Transverse colon (tissue), 4 donors: ENCODE measurements around the gene USP50. TPM values are rescaled to one million over a fixed set of nuclear protein-coding genes. Genes with fewer than 3 reads are reported as not detected.

Experiments used
- DNase-seq: peaks from one replicate; pipeline ENCODE4 v3.0.0-alpha.2; 2019
- H3K27ac ChIP-seq, 4 donors: fragments of 200-600 bp; sonication (generic); 2 replicates each; pipeline ENCODE4 v1.5.1; 2016 to 2018; ENCODE audit warnings: inconsistent platforms in 4 of 4
- H3K27me3 ChIP-seq: fragments of 200-600 bp; sonication (generic); 2 replicates; pipeline ENCODE4 v1.5.1; 2017; ENCODE audit warnings: inconsistent platforms
- H3K36me3 ChIP-seq, 4 donors: fragments of 200-600 bp; sonication (generic); 2 replicates each; pipeline ENCODE4 v1.5.1; 2017 to 2019; ENCODE audit warnings: inconsistent platforms in 4 of 4
- H3K4me1 ChIP-seq, 4 donors: fragments of 200-600 bp; sonication (generic); 2 replicates each; pipeline ENCODE4 v1.5.1; 2017 to 2020; ENCODE audit warnings: inconsistent platforms in 4 of 4
- H3K4me3 ChIP-seq, 4 donors: fragments of 200-600 bp; sonication (generic); 1 replicate in 1 of 4; 2 replicates in 3 of 4; pipeline versions ENCODE4 v1.5.1 to v1.6.1; 2017 to 2019; ENCODE audit warnings: inconsistent platforms in 4 of 4
- H3K9me3 ChIP-seq, 2 donors: fragments of 200-600 bp; sonication (generic); 2 replicates each; pipeline ENCODE4 v1.5.1; 2017 to 2019; ENCODE audit warnings: inconsistent platforms in 2 of 2
- EP300 ChIP-seq: sonication (generic); formaldehyde crosslinking; IDR thresholded peaks from one replicate; pipeline ENCODE4 v1.6.1; 2017; ENCODE audit warnings: antibody characterized with exemption, low read depth
- POLR2A ChIP-seq: fragments of 450-650 bp; IDR thresholded peaks from one replicate; pipeline ENCODE4 v1.6.1; 2016; ENCODE audit warnings: antibody characterized with exemption, mild to moderate bottlenecking, moderate library complexity
- POLR2AphosphoS5 ChIP-seq, 3 donors: sonication (generic); formaldehyde crosslinking; IDR thresholded peaks; one replicate each; pipeline ENCODE4 v1.6.1; 2016; ENCODE audit warnings: antibody characterized with exemption in 3 of 3
- WGBS, 2 donors: methylation state at CpG; one replicate each; pipeline ENCODE4 v1.1.5; 2018; ENCODE audit warnings: low coverage in 1 of 2; 5-methylcytosine and 5-hydroxymethylcytosine counted together
- in situ Hi-C, 4 donors: fragments of 200-750 bp; cut with MboI; loops; one replicate each; pipeline versions ENCODE4 v1.15.0 to v1.15.1; 2017; ENCODE audit warnings: low sequenced_read_pairs in 3 of 4, low pct_ligation_motif_present in 1 of 4, low pct_unique_long_range_greater_than_20kb in 1 of 4
- intact Hi-C: fragments of 100-400 bp; cut with DNase I; formaldehyde crosslinking; loops from one replicate; pipeline ENCODE4 v1.15.1; 2023; ENCODE audit warnings: low total_unique reads
- total RNA-seq, 4 donors: library from RNA; depleted of rRNA; stranded (reverse); fragments of >200 nt; gene quantifications; one replicate each; pipeline ENCODE4 v1.1.0, GENCODE V29; 2016
- TF ChIP-seq, protein P1 (sequence below), 5 experiments: fragments of 200-600 bp in 3 of 5; fragments of 450-650 bp in 2 of 5; sonication (generic) in 3 of 5; IDR thresholded peaks; 1 replicate in 2 of 5; 2 replicates in 3 of 5; pipeline ENCODE4 v1.5.1; 2016 to 2017; ENCODE audit warnings: antibody characterized with exemption in 5 of 5, inconsistent platforms in 3 of 5, mild to moderate bottlenecking in 2 of 5, moderate library complexity in 1 of 5

The USP50 gene
- total RNA-seq, 4 donors from 2014 or later = not detected

DNA sequence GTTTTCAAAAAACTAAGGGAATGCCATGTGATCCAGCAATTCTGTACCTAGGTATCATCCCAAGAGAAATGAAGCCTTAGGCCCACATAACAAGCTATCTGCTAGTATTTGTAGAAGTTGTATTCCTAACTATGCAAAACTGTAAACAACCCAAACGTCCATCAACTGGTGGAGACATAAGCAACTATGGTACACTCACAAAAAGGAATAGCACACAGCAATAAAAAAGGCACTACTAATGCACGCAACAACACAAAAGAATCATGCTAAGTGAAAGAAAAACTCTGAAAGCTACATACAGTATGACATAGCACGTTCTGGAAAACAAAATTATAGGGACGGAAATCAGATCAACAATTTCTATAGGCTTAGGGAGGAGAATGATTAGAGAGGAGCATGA, 15.3 kb downstream of the USP50 start:
- no peak overlapping the region for H3K27ac ChIP-seq
- whole genome bisulfite sequencing, 2 donors = 86 to 95% methylated on average over 4 of the region's 4 CpGs
- intact Hi-C loops = no loop called here

DNA sequence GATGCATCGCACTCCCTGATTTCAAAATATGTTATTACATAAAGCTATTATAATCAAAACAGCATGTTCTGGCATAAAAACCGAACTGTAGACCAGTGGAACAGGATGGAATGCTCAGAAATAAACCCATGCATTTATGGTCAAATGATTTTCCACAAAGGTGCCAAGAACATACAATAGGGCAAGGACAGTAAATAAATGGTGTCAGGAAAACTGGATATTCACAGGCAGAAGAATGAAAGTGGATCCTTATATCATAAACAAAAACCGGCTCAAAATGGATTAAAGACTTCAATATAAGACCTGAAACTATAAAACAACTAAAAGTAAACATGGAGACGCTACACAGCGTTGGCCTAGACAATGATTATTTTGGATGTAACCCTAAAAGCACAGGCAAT, 22.6 kb downstream of the USP50 start:
- in situ Hi-C loops (no loop called here), intact Hi-C loops (no loop called here)
- no peak for DNase-seq
- 25 to 41% methylated on average over 5 of the region's 5 CpGs for WGBS, 2 donors
- H3K27me3 ChIP-seq = no peaks in the 10 kb centered on the region
- no peak overlapping the region for H3K27ac ChIP-seq
- no peaks in the 10 kb centered on the region for H3K36me3 ChIP-seq
- no peak overlapping the region for H3K4me3 ChIP-seq
- TF ChIP-seq, protein P1, sequence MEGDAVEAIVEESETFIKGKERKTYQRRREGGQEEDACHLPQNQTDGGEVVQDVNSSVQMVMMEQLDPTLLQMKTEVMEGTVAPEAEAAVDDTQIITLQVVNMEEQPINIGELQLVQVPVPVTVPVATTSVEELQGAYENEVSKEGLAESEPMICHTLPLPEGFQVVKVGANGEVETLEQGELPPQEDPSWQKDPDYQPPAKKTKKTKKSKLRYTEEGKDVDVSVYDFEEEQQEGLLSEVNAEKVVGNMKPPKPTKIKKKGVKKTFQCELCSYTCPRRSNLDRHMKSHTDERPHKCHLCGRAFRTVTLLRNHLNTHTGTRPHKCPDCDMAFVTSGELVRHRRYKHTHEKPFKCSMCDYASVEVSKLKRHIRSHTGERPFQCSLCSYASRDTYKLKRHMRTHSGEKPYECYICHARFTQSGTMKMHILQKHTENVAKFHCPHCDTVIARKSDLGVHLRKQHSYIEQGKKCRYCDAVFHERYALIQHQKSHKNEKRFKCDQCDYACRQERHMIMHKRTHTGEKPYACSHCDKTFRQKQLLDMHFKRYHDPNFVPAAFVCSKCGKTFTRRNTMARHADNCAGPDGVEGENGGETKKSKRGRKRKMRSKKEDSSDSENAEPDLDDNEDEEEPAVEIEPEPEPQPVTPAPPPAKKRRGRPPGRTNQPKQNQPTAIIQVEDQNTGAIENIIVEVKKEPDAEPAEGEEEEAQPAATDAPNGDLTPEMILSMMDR (IDR thresholded peaks at IDR 0.05) = no peak
- TF ChIP-seq POLR2AphosphoS5 (IDR thresholded peaks at IDR 0.05) = no peak
- no peak for TF ChIP-seq POLR2A
- no peak for TF ChIP-seq EP300
- H3K9me3 ChIP-seq = no peaks in the 10 kb centered on the region
- H3K4me1 ChIP-seq = no peaks in the 10 kb centered on the region

More for the DNA sequence above, 15.3 kb downstream of the USP50 start:
- in situ Hi-C loops = no loop called here
- TF ChIP-seq POLR2AphosphoS5 (IDR thresholded peaks at IDR 0.05) (no peak), POLR2A (no peak), EP300 (no peak)
- TF ChIP-seq, protein P1 (IDR thresholded peaks at IDR 0.05) = no peak
- Histone ChIP-seq H3K4me3 (no peak overlapping the region), H3K4me1 (no peaks in the 10 kb centered on the region), H3K27me3 (no peaks in the 10 kb centered on the region), H3K9me3 (no peaks in the 10 kb centered on the region), H3K36me3 (no peaks in the 10 kb centered on the region)
- no peak for DNase-seq

DNA sequence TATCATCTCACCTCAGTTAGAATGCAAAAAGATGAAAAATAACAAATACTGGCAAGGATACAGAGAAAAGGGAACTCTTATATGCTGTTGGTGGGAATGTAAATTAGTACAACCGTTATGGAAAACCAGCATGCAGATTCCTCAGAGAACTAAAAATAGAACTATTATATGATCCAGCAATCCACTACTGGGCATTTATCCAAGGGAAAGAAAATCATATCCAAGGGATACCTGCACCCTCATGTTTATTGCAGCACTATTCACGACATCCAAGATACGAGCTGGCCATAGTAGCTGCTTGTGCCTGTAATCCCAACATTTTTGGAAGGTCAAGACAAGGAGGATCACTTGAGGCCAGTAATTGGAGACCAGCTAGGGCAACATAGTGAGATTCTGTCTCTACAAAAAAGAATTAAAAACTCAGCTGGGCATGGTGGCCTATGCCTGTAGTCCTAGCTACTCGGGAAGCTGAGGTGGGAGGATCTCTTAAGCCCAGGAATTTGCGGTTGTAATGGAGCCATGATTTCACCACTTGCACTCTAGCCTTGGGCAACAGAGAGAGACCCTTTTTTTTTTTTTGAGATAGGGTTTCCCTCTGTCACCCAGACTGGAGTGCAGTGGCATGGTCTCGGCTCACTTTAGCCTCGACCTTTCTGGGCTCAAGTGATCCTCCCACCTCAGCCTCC, 26.6 kb downstream of the USP50 start:
- H3K27ac ChIP-seq = no peak overlapping the region
- no peaks in the 10 kb centered on the region for H3K36me3 ChIP-seq
- H3K4me3 ChIP-seq = no peak overlapping the region
- TF ChIP-seq POLR2A = no peak
- TF ChIP-seq, protein P1 (IDR thresholded peaks at IDR 0.05) = no peak
- no peak for TF ChIP-seq EP300
- TF ChIP-seq POLR2AphosphoS5 (IDR thresholded peaks at IDR 0.05) = no peak
- WGBS, 2 donors = 56% methylated on average over 6 to 7 of the region's 7 CpGs
- in situ Hi-C loops (no loop called here), intact Hi-C loops (no loop called here)
- H3K4me1 ChIP-seq = no peaks in the 10 kb centered on the region
- H3K9me3 ChIP-seq = peaks cover 0 to 9% of the 10 kb centered on the region in 2 donors
- no peaks in the 10 kb centered on the region for H3K27me3 ChIP-seq
- DNase-seq = no peak

DNA sequence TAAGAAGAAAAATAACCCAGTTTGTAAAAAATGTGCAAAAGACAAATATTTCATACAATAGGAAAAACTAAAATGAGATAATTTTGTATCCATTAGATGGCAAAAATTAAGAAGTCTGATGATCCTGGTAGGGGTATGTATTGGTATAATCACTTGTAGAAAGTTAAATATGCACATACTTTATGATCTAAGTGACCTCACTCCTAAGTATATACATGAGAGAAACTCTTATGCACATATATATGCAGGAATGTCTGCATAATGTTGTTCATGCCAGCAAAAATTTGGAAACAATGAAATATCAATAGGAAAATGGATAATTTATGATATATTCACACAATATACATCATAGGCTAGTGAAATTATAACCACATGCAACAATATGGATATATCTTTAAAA, 33.5 kb downstream of the USP50 start:
- Histone ChIP-seq H3K27me3 (no peaks in the 10 kb centered on the region), H3K9me3 (peaks cover 0 to 8% of the 10 kb centered on the region in 2 donors), H3K36me3 (no peaks in the 10 kb centered on the region), H3K4me1 (no peaks in the 10 kb centered on the region), H3K27ac (no peak overlapping the region), H3K4me3 (no peak overlapping the region)
- no peak for DNase-seq
- TF ChIP-seq, protein P1 (IDR thresholded peaks at IDR 0.05) = no peak
- TF ChIP-seq POLR2AphosphoS5 (IDR thresholded peaks at IDR 0.05) (no peak), EP300 (no peak), POLR2A (no peak)
- intact Hi-C loops = no loop called here
- in situ Hi-C loops = no loop called here
